Liver (tissue), 9 donors: ENCODE data around the gene TUBA3C. TPM values are rescaled to one million over a fixed set of nuclear protein-coding genes. Genes with fewer than 3 reads are reported as not detected.

Experiments used
- DNase-seq: peaks from one replicate; pipeline ENCODE4 v3.0.0-alpha.2; 2017; ENCODE audit warnings: low spot score
- H3K27ac ChIP-seq, 2 donors: one replicate each; pipeline ENCODE4 v1.7.0; 2013; ENCODE audit warnings: inconsistent platforms in 2 of 2, low read length in 2 of 2, control low read depth in 1 of 2, low read depth in 1 of 2, mild to moderate bottlenecking in 1 of 2
- H3K27me3 ChIP-seq, 4 donors: one replicate each; pipeline versions ENCODE4 v1.6.1 to v1.7.0; 2013; ENCODE audit warnings: low read length in 3 of 4, inconsistent platforms in 1 of 4, mild to moderate bottlenecking in 1 of 4, moderate library complexity in 1 of 4; ENCODE audit not compliant: control insufficient read depth in 4 of 4, insufficient read depth in 4 of 4
- H3K36me3 ChIP-seq, 4 donors: one replicate each; pipeline versions ENCODE4 v1.6.1 to v1.7.0; 2013; ENCODE audit warnings: low read length in 3 of 4, mild to moderate bottlenecking in 3 of 4, low read depth in 1 of 4, moderate library complexity in 1 of 4; ENCODE audit not compliant: control insufficient read depth in 4 of 4, insufficient read depth in 3 of 4
- H3K4me1 ChIP-seq, 4 donors: one replicate each; pipeline versions ENCODE4 v1.6.1 to v1.7.0; 2013; ENCODE audit warnings: low read length in 3 of 4, mild to moderate bottlenecking in 3 of 4, moderate library complexity in 1 of 4; ENCODE audit not compliant: control insufficient read depth in 4 of 4, insufficient read depth in 4 of 4
- H3K4me3 ChIP-seq, 3 donors: one replicate each; pipeline versions ENCODE4 v1.6.1 to v1.7.0; 2013; ENCODE audit warnings: low read length in 3 of 3, control low read depth in 1 of 3, low read depth in 1 of 3, mild to moderate bottlenecking in 1 of 3
- H3K9ac ChIP-seq, 2 donors: one replicate each; pipeline ENCODE4 v1.7.0; 2013; ENCODE audit warnings: low read length in 2 of 2, mild to moderate bottlenecking in 2 of 2, moderate library complexity in 2 of 2, control low read depth in 1 of 2, low read depth in 1 of 2
- H3K9me3 ChIP-seq, 4 donors: one replicate each; pipeline versions ENCODE4 v1.6.1 to v1.7.0; 2013; ENCODE audit warnings: low read length in 3 of 4; ENCODE audit not compliant: control insufficient read depth in 4 of 4
- ATF3 ChIP-seq: IDR thresholded peaks from 2 replicates; pipeline ENCODE4 v1.6.1; 2016; ENCODE audit warnings: antibody characterized with exemption
- CTCF ChIP-seq: fragments of 150-350 bp; IDR thresholded peaks from 2 replicates; pipeline ENCODE4 v1.5.1; 2017; ENCODE audit warnings: improper control_type of control experiment, low read depth, low read length; ENCODE audit not compliant: missing input control
- EGR1 ChIP-seq, 2 donors: IDR thresholded peaks; 2 replicates each; pipeline ENCODE4 v1.6.1; 2016 to 2018; ENCODE audit warnings: antibody characterized with exemption in 2 of 2, low read depth in 2 of 2
- FOXA1 ChIP-seq: IDR thresholded peaks from 2 replicates; pipeline ENCODE4 v1.6.1; 2016; ENCODE audit warnings: antibody characterized with exemption
- FOXA2 ChIP-seq: IDR thresholded peaks from 2 replicates; pipeline ENCODE4 v1.6.1; 2016; ENCODE audit warnings: antibody characterized with exemption
- HNF4A ChIP-seq, 2 donors: conservative IDR thresholded peaks; 2 replicates each; pipeline ENCODE4 v1.6.1; 2016; ENCODE audit warnings: antibody characterized with exemption in 2 of 2, mild to moderate bottlenecking in 2 of 2
- HNF4G ChIP-seq: IDR thresholded peaks from 2 replicates; pipeline ENCODE4 v1.6.1; 2016; ENCODE audit warnings: antibody characterized with exemption
- JUND ChIP-seq, 2 donors: IDR thresholded peaks; 2 replicates each; pipeline ENCODE4 v1.6.1; 2016; ENCODE audit warnings: antibody characterized with exemption in 2 of 2
- MAX ChIP-seq: IDR thresholded peaks from 2 replicates; pipeline ENCODE4 v1.6.1; 2016; ENCODE audit warnings: antibody characterized with exemption
- NR2F2 ChIP-seq: IDR thresholded peaks from 2 replicates; pipeline ENCODE4 v1.6.1; 2016; ENCODE audit warnings: antibody characterized with exemption
- REST ChIP-seq: IDR thresholded peaks from 2 replicates; pipeline ENCODE4 v1.6.1; 2016; ENCODE audit warnings: antibody characterized with exemption, mild to moderate bottlenecking
- RXRA ChIP-seq, 2 donors: IDR thresholded peaks; 2 replicates each; pipeline ENCODE4 v1.6.1; 2017 to 2018; ENCODE audit warnings: antibody characterized with exemption in 2 of 2, mild to moderate bottlenecking in 1 of 2
- SP1 ChIP-seq: IDR thresholded peaks from 2 replicates; pipeline ENCODE4 v1.6.1; 2018; ENCODE audit warnings: antibody characterized with exemption, mild to moderate bottlenecking
- TAF1 ChIP-seq: conservative IDR thresholded peaks from 2 replicates; pipeline ENCODE4 v1.6.1; 2016; ENCODE audit warnings: antibody characterized with exemption, mild to moderate bottlenecking
- YY1 ChIP-seq: IDR thresholded peaks from 2 replicates; pipeline ENCODE4 v1.6.1; 2016; ENCODE audit warnings: antibody characterized with exemption, mild to moderate bottlenecking
- ZBTB33 ChIP-seq: IDR thresholded peaks from 2 replicates; pipeline ENCODE4 v1.6.1; 2016; ENCODE audit warnings: antibody characterized with exemption
- WGBS: extraction: QIAGEN DNeasy Blood & Tissue Kit; methylation state at CpG from one replicate; pipeline ENCODE4 v1.1.7; 2013; 5-methylcytosine and 5-hydroxymethylcytosine counted together
- polyA plus RNA-seq, 2 donors: library from polyadenylated mRNA; stranded (reverse) in 1 of 2; unstranded in 1 of 2; fragments of 200-250 nt in 1 of 2; fragments of >200 nt in 1 of 2; fragmentation: Nextera tagmentation in 1 of 2; extraction: Ambion mirVana in 1 of 2; gene quantifications; one replicate each; pipeline versions ENCODE4 v1.2.1 to v1.2.3, GENCODE V29; 2013 to 2015
- total RNA-seq, 2 donors: library from RNA; depleted of rRNA; stranded (reverse); fragments of >200 nt; gene quantifications; one replicate each; pipeline ENCODE4 v1.2.3, GENCODE V29; 2014
- donor health status: healthy.
- donor health status: healthy.
- donor health status: healthy.
- donor health status: healthy.
- donor health status: healthy.

TUBA3C gene
- total and polyA plus RNA-seq, 4 donors, result not detected

- DNase-seq, result no peak
- no peaks in the 10 kb centered on the region for H3K9me3 ChIP-seq
- no peak overlapping the region for H3K27ac ChIP-seq
- H3K36me3 ChIP-seq, result no peaks in the 10 kb centered on the region
- H3K27me3 ChIP-seq, result no peaks in the 10 kb centered on the region
- WGBS, result 53% methylated on average over 3 of the region's 3 CpGs
- no peak overlapping the region for H3K4me3 ChIP-seq
- no peak overlapping the region for H3K9ac ChIP-seq
- no peaks in the 10 kb centered on the region for H3K4me1 ChIP-seq
- TF ChIP-seq TAF1 (no peak), NR2F2 (no peak), CTCF (no peak), HNF4G (no peak), FOXA2 (no peak), HNF4A (conservative IDR thresholded peaks at IDR 0.05) (no peak)
Observed at GRCh38 chr13:19183676-19184075, 2.1 kb upstream of the TUBA3C start.

GRCh38 chr13:19182536-19182935 is 912 bp upstream of the TUBA3C start:
- Histone ChIP-seq H3K27me3 (no peaks in the 10 kb centered on the region), H3K9ac (no peak overlapping the region), H3K27ac (no peak overlapping the region), H3K9me3 (peaks cover 0 to under 1% (median 0%) of the 10 kb centered on the region in 4 donors), H3K4me1 (no peaks in the 10 kb centered on the region), H3K36me3 (no peaks in the 10 kb centered on the region), H3K4me3 (no peak overlapping the region)
- TF ChIP-seq JUND (IDR thresholded peaks at IDR 0.05) (no peak), CTCF (no peak), NR2F2 (no peak)
- no peak for DNase-seq
- 85% methylated on average over 16 of the region's 16 CpGs for WGBS

GRCh38 chr13:19181021-19181620 is 503 bp downstream of the TUBA3C start:
- Histone ChIP-seq H3K9me3 (peaks cover 0 to 4% (median 0%) of the 10 kb centered on the region in 4 donors), H3K27ac (no peak overlapping the region), H3K36me3 (no peaks in the 10 kb centered on the region), H3K9ac (no peak overlapping the region), H3K4me1 (no peaks in the 10 kb centered on the region), H3K4me3 (no peak overlapping the region), H3K27me3 (no peaks in the 10 kb centered on the region)
- 85% methylated on average over 24 of the region's 24 CpGs for WGBS
- no peak for DNase-seq
- TF ChIP-seq RXRA (IDR thresholded peaks at IDR 0.05) (no peak), FOXA1 (no peak), REST (no peak), YY1 (no peak), NR2F2 (no peak), ATF3 (no peak), FOXA2 (no peak), TAF1 (no peak), EGR1 (IDR thresholded peaks at IDR 0.05; ENCODE audit: low read depth in 2 of 2) (no peak), SP1 (no peak), ZBTB33 (no peak), MAX (no peak)
